ENCODE data around the gene METTL13.

DNA sequence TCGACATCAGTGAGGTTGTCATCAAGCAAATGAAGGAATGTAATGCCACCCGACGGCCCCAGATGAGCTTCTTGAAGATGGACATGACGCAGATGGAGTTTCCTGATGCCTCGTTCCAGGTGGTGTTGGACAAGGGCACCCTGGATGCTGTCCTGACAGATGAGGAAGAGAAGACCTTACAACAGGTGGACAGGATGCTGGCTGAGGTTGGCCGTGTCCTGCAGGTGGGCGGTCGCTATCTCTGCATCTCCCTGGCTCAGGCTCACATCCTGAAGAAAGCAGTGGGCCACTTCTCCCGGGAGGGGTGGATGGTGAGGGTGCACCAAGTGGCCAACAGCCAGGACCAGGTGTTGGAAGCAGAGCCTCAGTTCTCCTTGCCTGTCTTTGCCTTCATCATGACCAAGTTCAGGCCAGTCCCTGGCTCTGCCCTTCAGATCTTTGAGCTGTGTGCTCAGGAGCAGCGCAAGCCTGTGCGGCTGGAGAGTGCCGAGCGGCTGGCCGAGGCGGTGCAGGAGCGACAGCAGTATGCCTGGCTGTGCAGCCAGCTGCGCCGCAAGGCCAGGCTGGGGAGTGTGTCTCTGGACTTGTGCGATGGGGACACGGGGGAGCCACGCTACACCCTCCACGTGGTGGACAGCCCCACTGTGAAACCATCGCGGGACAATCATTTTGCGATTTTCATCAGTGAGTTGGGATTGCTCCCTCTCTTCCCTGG is 2.5 kb downstream of the METTL13 start:
- TF ChIP-seq CTCF (IDR thresholded peaks at IDR 0.05), result no peak
- TF ChIP-seq POLR2A (IDR thresholded peaks at IDR 0.05), result no peak
